Activated naive CD8-positive, alpha-beta T cell treated with anti-CD3 and anti-CD28 coated beads, Interleukin-2, amount 10 ng/mL, durations not matched to agents 7 days and 5 days (primary cell): ENCODE results near the gene TRIM5. TPM values are rescaled to one million over a fixed set of nuclear protein-coding genes. Genes with fewer than 3 reads are reported as not detected.
A peak's percentile ranks its signal among the peaks of the same experiment; 100 is the strongest.

Experiments used
- ATAC-seq: fragments of 150-1000 bp; cut with Tn5 transposase; one replicate; pipeline ENCODE4 v1.10.0; 2021; ENCODE audit warnings: low read depth, moderate library complexity
- POLR2A ChIA-PET: fragments of 350-600 bp; sonication (Branson Sonifier 250); formaldehyde crosslinking; loops from one replicate; lab custom pipeline; 2021; ENCODE audit warnings: antibody characterized with exemption; lab: Charles Lee
- DNase-seq: peaks from one replicate; pipeline ENCODE4 v3.0.0; 2021
- H3K27ac Mint-ChIP-seq: one replicate; pipeline ENCODE4 v1.8.0; 2022; ENCODE audit warnings: mild to moderate bottlenecking, mixed read lengths
- H3K27me3 Mint-ChIP-seq: one replicate; pipeline ENCODE4 v1.8.0; 2022; ENCODE audit warnings: mild to moderate bottlenecking, moderate library complexity, mixed read lengths
- H3K36me3 Mint-ChIP-seq: one replicate; pipeline ENCODE4 v1.8.0; 2021; ENCODE audit warnings: mild to moderate bottlenecking, mixed read lengths
- H3K4me1 Mint-ChIP-seq: one replicate; pipeline ENCODE4 v1.8.0; 2021; ENCODE audit warnings: mixed read lengths
- H3K4me3 Mint-ChIP-seq: one replicate; pipeline ENCODE4 v1.8.0; 2022; ENCODE audit warnings: mild to moderate bottlenecking, moderate library complexity, mixed read lengths
- H3K9me3 Mint-ChIP-seq: one replicate; pipeline ENCODE4 v1.8.0; 2021; ENCODE audit warnings: mixed read lengths
- total RNA-seq, 2 experiments: library from RNA; stranded (reverse); gene quantifications; one replicate each; pipeline ENCODE4 v1.2.3, GENCODE V29; 2021

The TRIM5 gene
- total RNA-seq, 2 experiments from 2014 or later = 33.1 to 36.4 TPM

DNA sequence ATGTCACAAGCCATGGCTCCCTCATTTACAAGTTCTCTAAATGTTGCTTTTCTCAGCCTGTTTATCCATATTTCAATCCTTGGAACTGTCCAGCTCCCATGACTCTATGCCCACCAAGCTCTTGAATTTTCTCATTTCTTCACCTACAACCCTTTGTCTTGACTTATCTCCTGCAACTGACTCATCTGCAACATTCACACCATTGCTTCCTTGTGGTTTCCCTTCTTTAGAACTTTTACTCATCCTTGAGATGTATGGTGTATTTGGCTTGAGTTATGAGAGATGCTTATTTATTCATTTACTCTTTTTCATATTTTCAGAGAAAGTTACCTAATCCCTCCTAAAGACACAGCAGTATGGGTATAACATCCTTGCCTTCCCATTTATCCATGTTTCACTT is 41.3 kb downstream of the TRIM5 start:
- POLR2A ChIA-PET = no interaction called here
- H3K27ac Mint-ChIP-seq = no peak overlapping the region
- no peaks in the 10 kb centered on the region for H3K27me3 Mint-ChIP-seq
- no peak for DNase-seq
- H3K4me3 Mint-ChIP-seq = no peak overlapping the region
- H3K4me1 Mint-ChIP-seq = peaks cover 9% of the 10 kb centered on the region
- no peaks in the 10 kb centered on the region for H3K9me3 Mint-ChIP-seq
- ATAC-seq = no peak
- peaks cover 44% of the 10 kb centered on the region for H3K36me3 Mint-ChIP-seq

DNA sequence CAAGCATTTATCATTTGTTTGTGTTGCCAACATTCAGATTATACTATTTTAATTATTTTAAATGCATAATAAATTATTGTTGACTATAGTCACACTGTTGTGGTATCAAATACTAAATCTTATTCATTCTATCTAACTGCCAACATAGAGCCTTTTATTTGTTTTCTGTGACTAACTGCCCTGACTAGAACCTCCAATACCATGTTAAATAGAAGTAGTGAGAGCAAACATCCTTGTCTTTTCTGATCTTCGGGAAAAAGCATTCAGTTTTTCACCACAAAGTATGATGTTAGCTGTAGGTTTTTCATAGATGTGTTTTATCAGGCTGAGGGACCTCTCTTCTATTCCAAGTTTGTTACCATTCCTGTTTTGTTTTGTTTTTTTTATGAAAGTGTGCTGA is 44.9 kb downstream of the TRIM5 start:
- H3K36me3 Mint-ChIP-seq = peaks cover 65% of the 10 kb centered on the region
- ATAC-seq (no peak), DNase-seq (no peak)
- no peak overlapping the region for H3K27ac Mint-ChIP-seq
- POLR2A ChIA-PET = no interaction called here
- H3K9me3 Mint-ChIP-seq = no peaks in the 10 kb centered on the region
- no peaks in the 10 kb centered on the region for H3K27me3 Mint-ChIP-seq
- peaks cover 9% of the 10 kb centered on the region for H3K4me1 Mint-ChIP-seq
- H3K4me3 Mint-ChIP-seq = no peak overlapping the region

DNA sequence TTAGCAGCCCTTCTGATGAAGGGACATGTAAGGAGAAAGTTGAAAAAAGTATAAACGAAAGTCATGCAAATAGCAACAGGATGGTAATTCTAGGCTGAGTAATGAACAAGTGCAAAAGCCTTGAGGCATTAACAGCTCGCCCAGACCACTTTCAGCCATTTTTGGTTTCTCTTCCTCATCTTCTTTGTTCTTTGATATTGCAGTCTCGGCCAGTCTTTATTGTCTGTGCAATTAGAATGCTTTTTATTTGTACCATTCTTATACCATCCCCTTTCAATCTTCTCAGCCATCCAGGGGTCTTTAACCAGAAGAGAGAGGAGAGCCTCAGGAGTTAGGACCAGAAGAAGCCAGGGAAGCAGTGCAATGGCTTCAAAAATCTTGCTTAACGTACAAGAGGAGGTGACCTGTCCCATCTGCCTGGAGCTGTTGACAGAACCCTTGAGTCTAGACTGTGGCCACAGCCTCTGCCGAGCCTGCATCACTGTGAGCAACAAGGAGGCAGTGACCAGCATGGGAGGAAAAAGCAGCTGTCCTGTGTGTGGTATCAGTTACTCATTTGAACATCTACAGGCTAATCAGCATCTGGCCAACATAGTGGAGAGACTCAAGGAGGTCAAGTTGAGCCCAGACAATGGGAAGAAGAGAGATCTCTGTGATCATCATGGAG is 52.8 kb downstream of the TRIM5 start:
- H3K36me3 Mint-ChIP-seq = peaks cover 41% of the 10 kb centered on the region
- H3K27ac Mint-ChIP-seq = no peak overlapping the region
- peaks cover 5% of the 10 kb centered on the region for H3K9me3 Mint-ChIP-seq
- DNase-seq (no peak), ATAC-seq (no peak)
- H3K4me1 Mint-ChIP-seq = peaks cover 21% of the 10 kb centered on the region
- H3K27me3 Mint-ChIP-seq = no peaks in the 10 kb centered on the region
- no peak overlapping the region for H3K4me3 Mint-ChIP-seq
- POLR2A ChIA-PET = no interaction called here

DNA sequence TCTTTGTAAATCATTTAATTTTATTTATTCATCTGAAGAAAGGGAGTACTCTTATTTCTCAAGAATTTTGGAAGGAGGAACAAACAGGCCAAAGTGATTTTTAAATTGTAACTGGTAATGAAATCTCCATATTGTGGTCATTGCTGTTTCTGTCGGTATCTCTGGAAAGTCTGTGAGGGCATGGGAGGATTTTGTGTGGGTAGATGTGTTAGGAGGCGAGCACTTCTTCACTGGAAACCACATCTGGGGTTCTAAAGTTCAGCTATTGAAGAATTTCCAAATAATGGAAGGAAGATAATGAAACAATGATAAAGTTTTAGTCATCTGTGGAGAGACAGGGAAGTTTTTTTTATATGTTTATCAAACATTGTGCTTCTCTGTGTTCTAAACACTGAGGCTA is 53.5 kb downstream of the TRIM5 start:
- H3K27ac Mint-ChIP-seq = no peak overlapping the region
- no peaks in the 10 kb centered on the region for H3K27me3 Mint-ChIP-seq
- ATAC-seq (no peak), DNase-seq (no peak)
- H3K4me1 Mint-ChIP-seq = peaks cover 26% of the 10 kb centered on the region
- POLR2A ChIA-PET = no interaction called here
- H3K4me3 Mint-ChIP-seq = no peak overlapping the region
- H3K9me3 Mint-ChIP-seq = peaks cover 5% of the 10 kb centered on the region
- peaks cover 41% of the 10 kb centered on the region for H3K36me3 Mint-ChIP-seq

DNA sequence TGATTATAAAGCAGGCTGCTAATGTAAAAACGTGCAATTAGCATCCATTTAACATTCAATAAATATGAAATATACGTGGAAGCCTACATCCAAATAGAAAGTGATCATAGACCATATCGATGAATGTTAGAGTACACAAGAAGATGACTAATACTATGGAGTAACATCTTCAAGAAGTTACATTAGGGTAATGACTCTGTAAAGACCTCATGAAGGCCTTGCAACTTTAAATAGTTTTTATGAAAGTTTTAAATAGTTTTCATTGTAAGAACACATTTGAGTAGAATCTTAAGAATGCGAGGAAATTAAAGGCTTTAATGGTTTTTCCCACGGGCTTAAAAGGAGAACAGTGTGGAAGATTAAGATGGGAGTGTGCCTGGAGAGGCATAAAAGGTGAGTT is 58.7 kb downstream of the TRIM5 start:
- peaks cover 5% of the 10 kb centered on the region for H3K9me3 Mint-ChIP-seq
- H3K4me3 Mint-ChIP-seq = peak overlapping the region; percentile 93
- peaks cover 26% of the 10 kb centered on the region for H3K36me3 Mint-ChIP-seq
- POLR2A ChIA-PET = interaction anchor here (5.0 to 6.1 kb wide), 2 partner anchors 58 to 64 kb away, joined by 36 to 72 read pairs; partner anchors contain the start of genes TRIM22 and TRIM5
- H3K27ac Mint-ChIP-seq = peak overlapping the region; percentile 97
- DNase-seq = no peak
- no peaks in the 10 kb centered on the region for H3K27me3 Mint-ChIP-seq
- peaks cover 35% of the 10 kb centered on the region for H3K4me1 Mint-ChIP-seq
- no peak for ATAC-seq

DNA sequence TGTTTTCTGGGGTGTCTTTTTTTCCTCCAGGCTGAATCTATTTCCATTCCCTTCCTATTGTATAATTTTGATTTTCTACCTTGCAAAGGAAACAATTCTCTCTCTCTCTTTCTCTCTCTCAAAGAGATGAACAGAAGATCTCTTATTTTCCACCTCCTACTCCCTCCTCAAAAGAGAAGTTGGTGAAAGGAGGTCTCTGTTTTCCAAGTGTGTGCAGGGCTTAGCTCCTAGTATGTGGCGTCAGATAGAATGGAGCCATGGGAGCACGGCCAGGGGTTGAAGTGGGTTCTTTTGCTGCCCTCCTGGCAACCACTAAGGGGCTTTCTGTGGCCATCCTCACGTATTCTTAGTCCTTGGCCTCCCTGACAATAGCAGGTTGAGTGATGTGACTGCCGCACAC is 59.6 kb downstream of the TRIM5 start:
- DNase-seq (no peak), ATAC-seq (no peak)
- peaks cover 37% of the 10 kb centered on the region for H3K4me1 Mint-ChIP-seq
- H3K9me3 Mint-ChIP-seq = peaks cover 5% of the 10 kb centered on the region
- H3K36me3 Mint-ChIP-seq = peaks cover 32% of the 10 kb centered on the region
- H3K4me3 Mint-ChIP-seq = peak overlapping the region; percentile 93
- H3K27me3 Mint-ChIP-seq = no peaks in the 10 kb centered on the region
- POLR2A ChIA-PET = interaction anchor here (1.3 to 6.1 kb wide), 5 partner anchors 11 to 71 kb away, joined by 4 to 72 read pairs (median 6); partner anchors contain the start of genes TRIM22 and TRIM5
- peak overlapping the region; percentile 97 for H3K27ac Mint-ChIP-seq

DNA sequence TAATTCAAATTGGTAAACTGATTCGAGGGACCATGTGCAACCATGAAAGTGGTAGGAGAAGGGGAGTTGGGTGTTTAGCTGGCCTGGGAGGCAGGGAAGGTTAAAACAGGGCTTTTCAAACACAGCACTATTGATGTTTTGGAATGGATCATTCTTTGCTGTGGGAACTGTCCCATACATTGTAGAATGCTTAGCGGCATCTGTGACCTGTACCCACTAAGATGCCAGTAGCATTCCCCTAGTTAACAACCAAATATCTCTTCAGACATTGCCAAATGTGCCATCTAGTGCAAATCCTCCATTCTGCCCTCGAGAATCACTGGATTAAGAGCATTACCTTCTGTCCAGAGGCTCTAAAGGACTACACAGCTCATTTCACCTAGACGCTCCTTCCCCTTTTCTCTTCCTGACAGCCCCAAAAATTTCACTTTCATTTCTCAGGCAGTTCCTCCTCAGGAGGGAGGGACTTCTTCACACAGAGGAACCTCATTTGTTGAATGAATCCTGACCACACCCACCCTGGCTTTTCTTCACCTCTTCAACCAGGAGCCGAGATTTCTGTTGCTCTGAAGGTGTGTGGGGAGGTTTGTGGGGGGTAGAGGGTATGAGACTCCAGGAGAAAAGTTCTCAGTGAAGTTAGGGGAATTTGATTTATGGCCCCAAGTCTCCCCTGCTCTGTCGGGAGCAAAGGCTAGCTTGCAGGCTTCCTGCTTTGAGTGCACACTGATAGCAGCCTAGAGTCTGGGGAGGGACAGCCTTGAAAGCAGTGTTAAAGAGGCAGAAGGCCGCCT is 60.2 kb downstream of the TRIM5 start, which contains the start of gene TRIM34:
Gene TRIM34, plus strand, starts transcription at position 513 of the 791 bp plus-strand sequence. CDS start 7,331 bp downstream, outside the sequence.
- Mint-ChIP-seq H3K27ac (peak within 1 kb of the TSS; percentile 97), H3K4me3 (peak within 1 kb of the TSS; percentile 93), H3K9me3 (peaks cover 5% of the 10 kb centered on the region), H3K36me3 (peaks cover 31% of the 10 kb centered on the region), H3K27me3 (no peaks in the 10 kb centered on the region), H3K4me1 (peaks cover 36% of the 10 kb centered on the region)
- DNase-seq = peak; percentile 55
- ATAC-seq = peak; percentile 98
- POLR2A ChIA-PET = interaction anchor here (1.3 to 6.1 kb wide), 5 partner anchors 10 to 72 kb away, joined by 4 to 72 read pairs (median 6); partner anchors contain the start of genes TRIM22 and TRIM5

DNA sequence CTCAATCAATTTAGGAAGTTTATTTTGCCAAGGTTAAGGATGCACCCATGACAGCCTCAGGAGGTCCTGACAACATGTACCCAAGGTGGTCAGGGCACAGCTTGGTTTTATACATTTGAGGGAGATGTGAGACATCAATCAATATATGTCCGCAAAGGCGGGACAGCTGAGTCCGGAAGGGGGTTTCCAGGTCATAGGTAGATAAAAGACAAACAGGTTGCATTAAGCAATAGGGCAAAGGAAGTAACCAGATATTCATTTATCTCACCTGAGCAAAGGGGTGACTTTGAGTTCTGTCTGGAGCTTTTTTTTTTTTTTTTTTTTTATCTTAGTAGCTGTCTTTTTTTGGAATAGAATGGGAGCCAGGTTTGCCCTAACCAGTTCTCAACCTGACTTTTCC is 62.1 kb downstream of the TRIM5 start:
- H3K27me3 Mint-ChIP-seq = no peaks in the 10 kb centered on the region
- POLR2A ChIA-PET = interaction anchor here (1.9 to 6.1 kb wide), 2 partner anchors 62 to 67 kb away, joined by 6 to 72 read pairs; partner anchors contain the start of genes TRIM22 and TRIM5
- H3K27ac Mint-ChIP-seq = peak overlapping the region; percentile 49
- no peaks in the 10 kb centered on the region for H3K9me3 Mint-ChIP-seq
- H3K4me1 Mint-ChIP-seq = peaks cover 30% of the 10 kb centered on the region
- no peak for ATAC-seq
- H3K36me3 Mint-ChIP-seq = peaks cover 24% of the 10 kb centered on the region
- DNase-seq = no peak
- H3K4me3 Mint-ChIP-seq = no peak overlapping the region

DNA sequence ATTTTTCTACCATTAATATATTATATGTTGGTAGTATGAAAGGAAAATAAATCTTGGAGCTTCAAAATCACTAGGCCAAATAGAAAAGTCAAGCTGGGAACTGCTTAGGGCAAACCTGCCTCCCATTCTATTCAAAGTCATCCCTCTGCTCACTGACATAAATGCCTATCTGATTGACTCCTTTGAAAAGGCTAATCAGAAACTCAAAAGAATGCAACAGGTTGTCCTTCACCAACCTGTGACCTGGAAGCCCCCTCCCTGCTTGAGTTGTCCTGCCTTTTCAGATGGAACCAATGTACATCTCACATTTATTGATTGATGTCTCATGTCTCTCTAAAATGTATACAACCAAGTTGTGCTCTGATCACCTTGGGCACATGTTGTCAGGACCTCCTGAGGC is 63.3 kb downstream of the TRIM5 start:
- POLR2A ChIA-PET = interaction anchor here (1.1 kb wide), 1 partner anchor 21 kb away, joined by 4 read pairs; no protein-coding TSS in a partner anchor
- Mint-ChIP-seq H3K36me3 (peaks cover 20% of the 10 kb centered on the region), H3K4me1 (peaks cover 19% of the 10 kb centered on the region), H3K27me3 (no peaks in the 10 kb centered on the region), H3K4me3 (no peak overlapping the region), H3K9me3 (no peaks in the 10 kb centered on the region), H3K27ac (no peak overlapping the region)
- ATAC-seq (no peak), DNase-seq (no peak)

DNA sequence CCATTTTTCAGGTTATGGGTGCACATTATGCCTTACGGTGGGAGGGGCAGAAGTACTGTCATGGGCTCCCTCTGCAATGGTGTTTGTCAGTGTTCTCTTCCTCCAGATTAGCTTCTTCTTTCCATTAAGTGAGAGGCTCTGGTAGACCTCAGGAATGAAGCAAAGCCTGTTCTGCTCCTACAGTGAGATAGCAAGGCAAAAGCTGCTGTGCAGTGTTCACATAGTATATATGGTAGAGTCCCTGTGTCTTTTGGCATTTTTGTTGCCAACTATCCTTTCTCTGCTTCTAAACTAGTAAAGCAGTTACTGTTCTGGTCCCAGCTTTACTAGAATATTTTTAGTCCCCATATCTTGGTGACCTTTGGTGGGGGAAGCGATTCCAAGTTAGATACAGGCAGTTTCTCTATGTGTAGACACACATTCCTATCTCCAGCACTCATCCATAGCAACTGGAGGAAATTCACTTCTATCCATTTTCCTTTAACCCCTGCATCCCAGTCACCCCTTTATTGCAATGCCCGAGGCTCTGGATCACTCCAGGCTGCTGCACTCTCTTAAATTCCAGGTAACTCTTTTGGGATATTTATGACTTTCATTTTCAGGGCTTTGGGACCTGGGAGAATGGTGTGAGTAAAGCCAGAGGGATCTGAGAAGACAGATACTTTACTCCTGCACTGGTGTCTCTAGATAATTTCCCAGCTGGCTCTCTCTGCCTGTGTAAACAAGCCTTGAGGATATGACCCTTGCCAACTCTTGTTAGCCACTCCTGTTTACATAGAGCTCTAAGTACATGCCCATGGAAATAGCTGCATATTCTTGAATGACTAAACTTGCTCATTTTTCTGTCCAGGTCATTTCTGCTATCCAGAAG is 64.0 kb downstream of the TRIM5 start:
- Mint-ChIP-seq H3K4me1 (peaks cover 12% of the 10 kb centered on the region), H3K9me3 (no peaks in the 10 kb centered on the region), H3K36me3 (peaks cover 20% of the 10 kb centered on the region), H3K4me3 (no peak overlapping the region), H3K27ac (no peak overlapping the region), H3K27me3 (no peaks in the 10 kb centered on the region)
- POLR2A ChIA-PET = interaction anchor here (0.5 kb wide), 1 partner anchor 67 kb away, joined by 4 read pairs; no protein-coding TSS in a partner anchor
- ATAC-seq (no peak), DNase-seq (no peak)

DNA sequence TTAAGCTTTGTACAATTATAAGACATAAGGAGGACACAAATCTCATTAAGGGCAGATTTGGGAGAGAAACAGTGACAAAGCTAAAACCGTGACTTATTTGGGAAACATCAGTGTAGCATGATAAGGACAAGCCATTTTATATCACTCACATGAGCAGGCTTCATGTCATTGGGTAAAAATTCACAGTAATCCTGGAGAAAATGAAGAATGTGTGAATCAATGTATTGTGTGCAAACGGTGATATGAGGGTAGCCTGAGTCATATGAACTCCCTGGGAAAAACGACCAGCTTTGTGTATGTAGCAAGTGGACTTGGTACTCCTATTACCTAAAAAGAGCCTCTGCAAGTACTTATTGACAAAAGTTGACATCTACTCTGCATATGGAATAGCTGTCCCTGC is 66.1 kb downstream of the TRIM5 start:
- H3K27me3 Mint-ChIP-seq = no peaks in the 10 kb centered on the region
- ATAC-seq (no peak), DNase-seq (no peak)
- H3K4me3 Mint-ChIP-seq = no peak overlapping the region
- no peak overlapping the region for H3K27ac Mint-ChIP-seq
- peaks cover 6% of the 10 kb centered on the region for H3K4me1 Mint-ChIP-seq
- POLR2A ChIA-PET = interaction anchor here (0.6 kb wide), 1 partner anchor 154 kb away, joined by 3 read pairs; no protein-coding TSS in a partner anchor
- H3K9me3 Mint-ChIP-seq = no peaks in the 10 kb centered on the region
- H3K36me3 Mint-ChIP-seq = peaks cover 18% of the 10 kb centered on the region
